Measurements from ENCODE around the gene SH3PXD2A.
A peak's percentile ranks its signal among the peaks of the same experiment; 100 is the strongest.
"Not testable (repeated sequence)": the region's sequence is repeated elsewhere in the genome, so short reads cannot be mapped to it uniquely, and the experiment has no call there.

SH3PXD2A gene

GRCh38 chr10:103793920-103794883 is 61.2 kb downstream of the SH3PXD2A start:
- no peak for DNase-seq

GRCh38 chr10:103793429-103793828 is 61.9 kb downstream of the SH3PXD2A start:
- no peak for DNase-seq

- DNase-seq = no peak
Measured at GRCh38 chr10:103792547-103792946, 62.8 kb downstream of the SH3PXD2A start.

- no peak for DNase-seq
Measured at GRCh38 chr10:103791858-103792257, 63.5 kb downstream of the SH3PXD2A start.

DNA sequence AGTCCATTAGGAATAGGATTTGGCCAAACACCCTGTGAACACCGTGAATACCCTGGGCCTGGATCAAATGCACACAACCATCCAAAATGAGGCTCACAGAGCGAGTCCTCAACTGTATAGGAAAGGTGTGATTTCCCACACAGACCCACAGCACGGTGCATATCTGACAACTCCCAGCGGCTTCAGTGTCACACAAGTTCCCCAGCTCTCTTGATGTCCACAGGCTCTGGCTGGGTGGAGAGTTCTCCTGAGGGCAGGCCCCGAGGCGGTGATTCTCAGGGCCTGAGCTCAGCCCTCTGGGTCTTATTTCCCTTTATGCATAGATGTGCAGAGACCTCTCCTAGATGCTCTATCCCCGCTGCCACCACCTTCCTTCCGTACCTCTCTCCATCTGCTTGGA is 64.1 kb downstream of the SH3PXD2A start:
- no peak for DNase-seq

GRCh38 chr10:103790580-103790979 is 64.8 kb downstream of the SH3PXD2A start:
- no peak for DNase-seq

- DNase-seq = no peak
Measured at GRCh38 chr10:103789771-103790201, 65.6 kb downstream of the SH3PXD2A start.

DNA sequence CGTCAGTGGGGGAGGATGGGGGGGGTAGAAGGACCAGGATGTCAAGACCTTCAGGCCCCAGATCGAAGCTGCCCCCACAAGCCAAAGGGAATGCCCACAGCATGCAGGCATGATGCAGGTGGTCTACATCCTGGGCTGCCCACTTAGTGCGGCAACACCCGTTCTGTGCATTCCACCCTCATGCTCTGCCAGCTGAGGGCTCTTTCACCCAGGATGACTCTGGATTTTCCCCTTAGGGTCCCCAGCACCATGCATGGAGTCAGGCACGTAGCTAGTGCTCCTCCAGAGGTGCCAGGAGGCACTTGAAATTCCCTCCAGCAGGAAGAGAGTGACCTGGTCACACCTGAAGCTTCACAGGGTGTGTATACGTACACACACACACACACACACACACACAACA is 66.2 kb downstream of the SH3PXD2A start:
- DNase-seq = no peak

DNA sequence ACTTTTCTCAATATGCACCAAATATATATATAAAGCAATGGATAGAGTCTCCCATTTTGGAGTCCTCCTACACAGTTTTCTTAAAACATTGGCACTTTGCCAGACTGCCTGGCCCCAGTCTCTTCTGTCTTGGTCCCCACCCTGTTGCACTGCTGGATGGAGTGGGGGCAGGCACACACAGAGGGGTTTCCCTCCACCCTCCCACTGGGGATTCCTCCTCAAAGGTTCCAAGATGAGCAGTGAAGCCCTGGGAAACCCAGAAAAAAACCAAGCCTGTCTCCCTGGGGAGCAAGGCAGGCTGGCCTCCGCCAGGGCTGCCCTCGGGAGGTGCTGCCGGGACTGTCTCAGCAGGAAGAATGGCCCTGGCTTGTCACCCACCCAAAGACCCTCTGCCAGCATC is 68.0 kb downstream of the SH3PXD2A start:
- peak in 2 of 58 donors; percentile 13 to 36 for DNase-seq

- DNase-seq = no peak
Measured at GRCh38 chr10:103786020-103786419, 69.4 kb downstream of the SH3PXD2A start.

GRCh38 chr10:103784723-103785418 is 70.5 kb downstream of the SH3PXD2A start:
- no peak for DNase-seq

DNA sequence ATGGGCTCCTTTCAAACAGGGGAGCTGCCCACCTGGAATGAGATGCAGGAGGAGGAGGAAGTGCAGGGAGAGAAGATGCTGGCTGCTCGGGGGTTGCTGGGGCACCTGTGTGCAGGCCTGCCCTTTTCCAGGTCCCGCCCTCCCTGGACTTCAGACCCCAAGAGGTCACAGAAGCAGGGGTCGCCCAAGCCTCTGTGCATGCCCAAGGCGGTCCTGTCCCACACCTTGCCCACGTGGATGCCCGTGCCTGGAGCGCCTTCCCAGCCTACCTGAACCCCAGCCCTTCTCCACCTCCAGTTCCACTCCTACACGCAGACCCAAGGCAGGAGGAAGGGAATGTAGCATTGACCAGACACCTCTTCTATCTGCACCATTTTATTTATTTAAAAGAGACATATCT is 71.3 kb downstream of the SH3PXD2A start:
- DNase-seq = no peak

GRCh38 chr10:103783681-103784080 is 71.7 kb downstream of the SH3PXD2A start:
- DNase-seq = peak in 24 of 58 donors; percentile 7 to 54 (median 22)

DNA sequence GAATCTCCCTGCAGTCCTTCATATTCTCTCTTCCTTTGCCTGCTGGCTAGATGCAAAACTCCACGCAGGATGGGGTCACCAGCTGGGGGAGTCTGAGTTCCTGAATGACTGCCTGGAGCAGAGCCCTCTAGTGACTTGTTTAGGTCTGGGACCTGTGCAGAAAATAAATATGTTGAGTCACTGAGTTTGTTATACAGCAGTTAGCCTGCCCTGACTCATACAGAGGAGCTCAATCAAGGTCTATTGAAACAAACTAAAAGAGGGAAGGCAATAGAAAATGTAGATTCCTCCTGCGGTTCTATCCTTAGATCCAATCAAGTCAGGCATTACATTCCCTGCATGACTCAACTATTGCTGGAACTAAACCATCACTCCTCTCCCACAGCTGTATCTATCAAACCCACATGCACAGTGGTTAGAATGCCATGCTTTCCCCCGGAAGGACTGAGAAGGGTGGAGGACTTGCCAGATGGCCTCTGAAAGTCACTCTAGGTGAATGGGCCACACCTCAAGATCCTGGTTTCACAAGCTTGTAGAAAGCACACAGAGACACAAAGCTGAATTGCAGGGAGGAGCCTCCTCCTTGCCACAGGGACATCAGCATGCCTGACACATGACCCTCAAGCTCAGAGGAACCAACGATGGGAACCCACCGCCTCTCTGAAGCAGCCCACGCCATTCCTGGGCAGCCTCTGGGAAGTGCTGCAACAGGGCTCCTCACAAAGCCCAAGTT is 73.9 kb downstream of the SH3PXD2A start:
- peak in 1 of 58 donors; percentile 22 for DNase-seq

GRCh38 chr10:103780242-103781149 is 74.9 kb downstream of the SH3PXD2A start:
- DNase-seq = no peak

DNA sequence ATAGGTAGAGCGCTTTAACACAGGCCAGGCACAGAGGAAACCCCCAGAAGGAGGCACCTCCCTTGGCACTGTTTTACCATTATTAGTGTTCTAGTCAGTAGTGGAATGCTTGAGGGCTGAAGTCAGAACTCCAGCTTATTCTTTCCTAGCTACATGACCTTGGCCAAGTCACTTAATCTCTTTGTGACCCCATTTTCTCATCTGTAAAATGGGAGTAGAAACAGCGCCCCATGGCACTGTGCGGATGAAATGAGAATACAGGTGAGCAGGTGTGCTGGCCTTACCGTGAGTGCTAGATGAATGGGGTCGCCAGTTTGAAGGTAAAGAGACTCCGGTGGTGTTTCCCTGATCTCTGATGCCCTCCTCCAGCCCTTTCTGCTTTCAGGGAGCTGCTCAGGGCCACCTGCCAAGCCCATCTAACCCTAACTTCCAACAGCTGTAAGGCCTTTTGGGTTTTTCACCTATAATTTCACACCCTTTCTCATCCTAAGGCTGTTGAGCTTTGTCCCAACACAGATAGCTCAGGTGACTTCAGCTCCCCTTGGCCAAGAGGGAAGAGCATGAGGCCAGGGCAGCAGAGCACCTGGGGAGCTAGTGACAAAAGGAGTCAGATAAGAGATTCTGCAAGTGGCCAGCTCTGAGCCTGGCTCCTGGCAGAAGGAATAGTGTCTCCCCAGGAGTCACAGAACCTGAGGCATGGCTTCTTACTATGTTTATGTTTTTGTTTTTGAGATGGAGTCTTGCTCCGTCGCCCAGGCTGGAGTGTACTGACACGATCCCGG is 76.8 kb downstream of the SH3PXD2A start:
- DNase-seq = no peak

DNA sequence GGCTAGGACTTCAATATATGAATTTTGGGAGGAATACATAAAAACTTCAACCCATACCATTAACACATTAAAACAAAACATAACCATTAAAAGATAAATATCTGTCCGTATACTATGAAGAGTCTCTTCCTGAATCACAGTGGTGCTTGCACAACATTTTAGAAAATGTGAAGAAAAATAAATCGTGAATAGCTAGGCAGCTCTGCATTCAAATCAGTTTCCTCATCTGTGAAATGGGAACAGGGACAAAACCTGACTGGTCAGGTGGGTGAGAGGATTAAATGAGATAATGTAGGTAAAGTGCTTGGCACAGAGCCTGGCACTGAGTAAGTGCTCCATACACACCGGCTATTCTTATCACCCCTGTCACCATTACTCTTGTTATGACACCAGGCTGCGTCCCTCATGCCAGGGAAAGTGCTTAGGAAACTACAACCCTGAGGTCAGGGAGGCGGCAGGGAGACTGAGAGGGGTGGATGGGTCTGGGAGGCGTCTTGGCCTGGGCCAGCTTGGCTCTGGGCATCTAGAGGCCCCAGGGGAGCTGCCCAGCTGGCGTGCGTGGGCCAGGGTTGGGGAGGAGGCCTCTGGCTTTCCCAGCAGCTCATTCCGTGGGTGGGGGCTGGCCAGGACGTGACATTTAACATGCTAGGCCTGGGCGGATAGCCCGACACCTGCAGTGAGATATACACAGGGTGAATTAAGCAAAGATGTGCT is 78.3 kb downstream of the SH3PXD2A start:
- DNase-seq = no peak

- no peak for DNase-seq
Measured at GRCh38 chr10:103775776-103776175, 79.6 kb downstream of the SH3PXD2A start.

- not testable (repeated sequence) for DNase-seq
Measured at GRCh38 chr10:103772846-103773245, 82.5 kb downstream of the SH3PXD2A start.
